Trophoblast cell (in vitro differentiated cells and primary cell): ENCODE results near the gene PDE4B.
"Not testable (repeated sequence)": the region's sequence is repeated elsewhere in the genome, so short reads cannot be mapped to it uniquely, and the experiment has no call there.

Source experiments
- DNase-seq, 2 donors: peaks; one replicate each; pipeline ENCODE4 v3.0.0-alpha.2; 2016
- H2AFZ ChIP-seq: 2 replicates; pipeline ENCODE4 v1.6.1; 2013; ENCODE audit warnings: low read length, moderate library complexity, mild to moderate bottlenecking; ENCODE audit not compliant: insufficient read depth, poor library complexity
- H2AK5ac ChIP-seq: 2 replicates; pipeline ENCODE4 v1.6.1; 2013; ENCODE audit warnings: mild to moderate bottlenecking, low read length
- H2BK120ac ChIP-seq: 2 replicates; pipeline ENCODE4 v1.6.1; 2013; ENCODE audit warnings: low read length, mild to moderate bottlenecking, moderate library complexity; ENCODE audit not compliant: insufficient read depth, poor library complexity
- H2BK12ac ChIP-seq: 2 replicates; pipeline ENCODE4 v1.6.1; 2013; ENCODE audit warnings: mild to moderate bottlenecking, low read length, moderate library complexity
- H2BK5ac ChIP-seq: 2 replicates; pipeline ENCODE4 v1.6.1; 2013; ENCODE audit warnings: low read length, low read depth, moderate library complexity, mild to moderate bottlenecking; ENCODE audit not compliant: poor library complexity
- H3K14ac ChIP-seq: 2 replicates; pipeline ENCODE4 v1.6.1; 2013; ENCODE audit warnings: mild to moderate bottlenecking, low read length
- H3K18ac ChIP-seq: 2 replicates; pipeline ENCODE4 v1.6.1; 2013; ENCODE audit warnings: mild to moderate bottlenecking, low read length
- H3K23ac ChIP-seq: 2 replicates; pipeline ENCODE4 v1.6.1; 2013; ENCODE audit warnings: low read length
- H3K27ac ChIP-seq: 2 replicates; pipeline ENCODE4 v1.5.1; 2013; ENCODE audit warnings: low read depth, mild to moderate bottlenecking, inconsistent platforms, low read length, moderate library complexity
- H3K27me3 ChIP-seq: 2 replicates; pipeline ENCODE4 v1.6.1; 2013; ENCODE audit warnings: inconsistent platforms, mild to moderate bottlenecking, low read length, moderate library complexity; ENCODE audit not compliant: insufficient read depth
- H3K36me3 ChIP-seq, 2 experiments: 1 replicate in 1 of 2; 2 replicates in 1 of 2; pipeline ENCODE4 v1.6.1; 2013; ENCODE audit warnings: low read length in 2 of 2, mild to moderate bottlenecking in 2 of 2, moderate library complexity in 1 of 2; ENCODE audit not compliant: insufficient read depth in 2 of 2, control insufficient read depth in 1 of 2
- H3K4ac ChIP-seq: 2 replicates; pipeline ENCODE4 v1.6.1; 2013; ENCODE audit warnings: low read depth, mild to moderate bottlenecking, low read length, moderate library complexity
- H3K4me1 ChIP-seq, 2 experiments: 1 replicate in 1 of 2; 2 replicates in 1 of 2; pipeline ENCODE4 v1.6.1; 2013; ENCODE audit warnings: low read length in 2 of 2, mild to moderate bottlenecking in 2 of 2, moderate library complexity in 1 of 2; ENCODE audit not compliant: insufficient read depth in 2 of 2, control insufficient read depth in 1 of 2
- H3K4me2 ChIP-seq: 2 replicates; pipeline ENCODE4 v1.6.1; 2013; ENCODE audit warnings: inconsistent platforms, mild to moderate bottlenecking, low read length, moderate library complexity
- H3K4me3 ChIP-seq: 2 replicates; pipeline ENCODE4 v1.5.1; 2013; ENCODE audit warnings: mild to moderate bottlenecking, low read depth, low read length, inconsistent platforms
- H3K79me1 ChIP-seq: one replicate; pipeline ENCODE4 v1.6.1; 2013; ENCODE audit warnings: low read length
- H3K79me2 ChIP-seq: 2 replicates; pipeline ENCODE4 v1.6.1; 2013; ENCODE audit warnings: low read length, mild to moderate bottlenecking; ENCODE audit not compliant: control insufficient read depth, insufficient read depth, poor library complexity
- H3K9ac ChIP-seq: 2 replicates; pipeline ENCODE4 v1.6.1; 2013; ENCODE audit warnings: mild to moderate bottlenecking, low read length
- H3K9me3 ChIP-seq: 2 replicates; pipeline ENCODE4 v1.6.1; 2013; ENCODE audit warnings: low read depth, mild to moderate bottlenecking, control low read depth, inconsistent platforms, low read length; ENCODE audit not compliant: insufficient read depth
- H4K12ac ChIP-seq: 2 replicates; pipeline ENCODE4 v1.6.1; 2013; ENCODE audit warnings: low read depth, mild to moderate bottlenecking, low read length, moderate library complexity
- H4K8ac ChIP-seq: 2 replicates; pipeline ENCODE4 v1.6.1; 2013; ENCODE audit warnings: low read depth, mild to moderate bottlenecking, low read length, moderate library complexity
- H4K91ac ChIP-seq: one replicate; pipeline ENCODE4 v1.6.1; 2013; ENCODE audit warnings: low read depth, mild to moderate bottlenecking, low read length, moderate library complexity
- WGBS: extraction: QIAGEN DNeasy Blood & Tissue Kit; methylation state at CpG from one replicate; pipeline ENCODE4 v1.1.7; 2013; ENCODE audit warnings: missing lambda C conversion rate; ENCODE audit not compliant: insufficient read length, insufficient coverage; ENCODE audit errors: extremely low coverage; 5-methylcytosine and 5-hydroxymethylcytosine counted together

The PDE4B gene

DNA sequence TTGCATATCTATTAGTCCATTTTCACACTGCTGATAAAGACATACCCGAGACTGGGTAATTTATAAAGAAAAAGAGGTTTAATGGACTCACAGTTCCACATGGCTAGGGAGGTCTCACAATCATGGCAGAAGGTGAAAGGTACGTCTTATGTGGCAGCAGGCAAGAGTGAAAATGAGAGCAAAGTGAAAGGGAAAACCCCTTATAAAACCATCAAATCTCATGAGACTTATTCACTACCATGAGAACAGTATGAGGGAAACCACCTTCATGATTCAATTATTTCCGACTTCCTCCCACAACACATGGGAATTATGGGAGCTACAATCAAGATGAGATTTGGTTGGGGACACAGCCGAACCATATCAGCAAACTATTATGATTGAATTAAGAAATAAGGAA, 335.9 kb downstream of the PDE4B start:
- H4K12ac ChIP-seq, DNase-seq, H3K18ac ChIP-seq, H3K79me2 ChIP-seq, H2AFZ ChIP-seq, H3K9ac ChIP-seq, H2BK5ac ChIP-seq, H3K27me3 ChIP-seq, H4K8ac ChIP-seq, H3K4ac ChIP-seq, H3K9me3 ChIP-seq, H3K14ac ChIP-seq, H2AK5ac ChIP-seq, H2BK12ac ChIP-seq, H2BK120ac ChIP-seq, H3K4me1 ChIP-seq, H4K91ac ChIP-seq, H3K4me3 ChIP-seq, H3K79me1 ChIP-seq, H3K27ac ChIP-seq, H3K23ac ChIP-seq, H3K4me2 ChIP-seq, H3K36me3 ChIP-seq: not testable (repeated sequence)
- no CpG with 5 or more reads among the region's 4 CpGs for WGBS

DNA sequence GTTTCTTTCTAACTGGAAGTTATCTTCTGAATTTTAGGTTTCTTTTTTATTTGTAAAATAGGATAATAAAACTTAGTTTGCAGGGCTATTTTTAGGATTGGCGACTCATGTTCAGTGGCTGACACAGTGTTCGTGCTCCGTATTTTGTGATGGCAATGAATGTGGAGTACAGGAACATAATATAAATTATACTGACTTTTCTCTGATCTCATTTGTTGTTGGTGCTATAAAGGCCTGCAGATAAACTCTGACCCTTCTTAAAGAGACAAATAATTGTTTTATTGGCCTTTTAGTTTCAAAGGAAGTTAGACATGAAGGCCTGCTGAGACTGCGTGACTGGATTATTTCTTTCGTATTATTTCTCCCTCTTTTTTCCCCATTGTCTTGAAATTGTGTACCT, 339.6 kb downstream of the PDE4B start:
- no peaks in the 10 kb centered on the region for H3K36me3 ChIP-seq
- no peak overlapping the region for H3K14ac ChIP-seq
- no peaks in the 10 kb centered on the region for H3K79me1 ChIP-seq
- H3K18ac ChIP-seq: no peak overlapping the region
- no peak overlapping the region for H4K91ac ChIP-seq
- no peak overlapping the region for H2BK12ac ChIP-seq
- H3K9me3 ChIP-seq: no peaks in the 10 kb centered on the region
- no peak overlapping the region for H2BK120ac ChIP-seq
- H4K8ac ChIP-seq: no peak overlapping the region
- H2AFZ ChIP-seq: no peak overlapping the region
- no peak overlapping the region for H3K4me3 ChIP-seq
- no peak overlapping the region for H2BK5ac ChIP-seq
- H3K27me3 ChIP-seq: no peaks in the 10 kb centered on the region
- no peak for DNase-seq
- WGBS: no CpG with 5 or more reads among the region's 5 CpGs
- no peaks in the 10 kb centered on the region for H3K4me1 ChIP-seq
- H3K27ac ChIP-seq: no peak overlapping the region
- no peak overlapping the region for H3K9ac ChIP-seq
- H3K79me2 ChIP-seq: no peaks in the 10 kb centered on the region
- H2AK5ac ChIP-seq: no peak overlapping the region
- no peak overlapping the region for H4K12ac ChIP-seq
- H3K23ac ChIP-seq: no peak overlapping the region
- no peak overlapping the region for H3K4me2 ChIP-seq
- no peak overlapping the region for H3K4ac ChIP-seq

DNA sequence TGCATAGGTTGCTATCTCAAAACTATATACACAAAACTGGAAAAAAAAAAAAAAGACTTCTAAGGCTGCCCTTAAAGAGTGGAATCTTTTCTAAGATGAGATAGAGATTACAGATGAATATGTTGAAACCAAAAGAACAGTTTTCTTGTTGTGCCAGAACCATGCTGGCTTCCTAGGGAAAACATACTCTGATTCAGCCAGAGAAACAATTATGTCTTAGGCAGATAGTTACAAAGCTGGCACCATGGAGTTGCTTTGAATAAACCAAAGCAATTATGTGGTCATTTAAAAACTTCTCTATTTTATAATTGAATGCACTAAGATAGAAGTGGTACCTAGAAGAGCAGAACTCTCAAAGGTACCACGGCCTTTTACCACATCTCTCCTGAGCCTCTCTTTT, 341.3 kb downstream of the PDE4B start:
- Histone ChIP-seq H3K27me3 (no peaks in the 10 kb centered on the region), H2AK5ac (no peak overlapping the region), H4K8ac (no peak overlapping the region), H3K4ac (no peak overlapping the region), H2BK120ac (no peak overlapping the region), H3K9me3 (no peaks in the 10 kb centered on the region), H3K79me2 (no peaks in the 10 kb centered on the region), H3K79me1 (no peaks in the 10 kb centered on the region), H2AFZ (no peak overlapping the region), H3K23ac (no peak overlapping the region), H3K4me2 (no peak overlapping the region), H3K18ac (no peak overlapping the region), H2BK5ac (no peak overlapping the region), H3K4me1 (no peaks in the 10 kb centered on the region), H3K9ac (no peak overlapping the region), H3K14ac (no peak overlapping the region), H3K36me3 (no peaks in the 10 kb centered on the region), H4K91ac (no peak overlapping the region), H3K4me3 (no peak overlapping the region), H2BK12ac (no peak overlapping the region), H3K27ac (no peak overlapping the region), H4K12ac (no peak overlapping the region)
- DNase-seq: no peak
- WGBS: no CpG with 5 or more reads among the region's 1 CpG

DNA sequence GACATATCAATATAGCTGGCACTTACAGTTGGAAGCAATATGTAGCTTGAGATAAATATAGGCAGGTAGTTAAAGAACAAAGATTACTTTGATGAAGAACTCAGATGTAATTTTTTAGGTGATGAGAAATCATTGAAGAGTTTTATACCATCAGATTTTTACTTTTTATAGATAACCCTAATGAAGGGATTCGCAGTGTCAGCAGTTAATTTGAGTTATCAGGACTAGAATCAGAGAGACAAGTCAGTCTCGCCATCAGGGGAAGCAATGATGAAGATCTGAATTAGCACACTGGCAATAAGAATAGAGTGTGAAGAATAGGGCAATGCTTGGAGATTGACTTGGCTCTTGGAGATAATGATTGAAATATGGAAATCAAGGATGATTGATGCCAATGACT, 342.5 kb downstream of the PDE4B start:
- Histone ChIP-seq H3K9me3 (no peaks in the 10 kb centered on the region), H4K12ac (no peak overlapping the region), H2BK120ac (no peak overlapping the region), H3K18ac (no peak overlapping the region), H3K9ac (no peak overlapping the region), H2AFZ (no peak overlapping the region), H4K8ac (no peak overlapping the region), H3K4ac (no peak overlapping the region), H2BK12ac (no peak overlapping the region), H3K4me2 (no peak overlapping the region), H2AK5ac (no peak overlapping the region), H3K79me1 (no peaks in the 10 kb centered on the region), H3K79me2 (no peaks in the 10 kb centered on the region), H3K4me3 (no peak overlapping the region), H4K91ac (no peak overlapping the region), H3K14ac (no peak overlapping the region), H3K27ac (no peak overlapping the region), H3K36me3 (no peaks in the 10 kb centered on the region), H3K27me3 (no peaks in the 10 kb centered on the region), H3K23ac (no peak overlapping the region), H2BK5ac (no peak overlapping the region), H3K4me1 (no peaks in the 10 kb centered on the region)
- DNase-seq: no peak
- WGBS: no CpG with 5 or more reads among the region's 2 CpGs
